Stomach (tissue), 9 donors: ENCODE measurements around the gene ATXN10. TPM values are rescaled to one million over a fixed set of nuclear protein-coding genes. Genes with fewer than 3 reads are reported as not detected.
"Not testable (repeated sequence)": the region's sequence is repeated elsewhere in the genome, so short reads cannot be mapped to it uniquely, and the experiment has no call there.

Source experiments
- DNase-seq, 2 donors: peaks; one replicate each; pipeline versions ENCODE4 v3.0.0 to v3.0.0-alpha.2; 2013 to 2019
- H3K27ac ChIP-seq, 5 donors: fragments of 200-600 bp in 4 of 5; sonication (generic) in 4 of 5; one replicate each; pipeline ENCODE4 v1.5.1; 2013 to 2019; ENCODE audit warnings: mild to moderate bottlenecking in 1 of 5, moderate library complexity in 1 of 5
- H3K27me3 ChIP-seq, 3 donors: fragments of 200-600 bp; sonication (generic); one replicate each; pipeline ENCODE4 v1.5.1; 2017 to 2019; ENCODE audit warnings: mixed run types in 1 of 3
- H3K36me3 ChIP-seq, 4 donors: fragments of 200-600 bp; sonication (generic); 1 replicate in 3 of 4; 2 replicates in 1 of 4; pipeline ENCODE4 v1.5.1; 2016 to 2019
- H3K4me1 ChIP-seq, 4 donors: fragments of 200-600 bp; sonication (generic); one replicate each; pipeline ENCODE4 v1.5.1; 2016 to 2019
- H3K4me3 ChIP-seq, 4 donors: fragments of 200-600 bp; sonication (generic) in 3 of 4; one replicate each; pipeline ENCODE4 v1.5.1; 2016 to 2019; ENCODE audit warnings: mild to moderate bottlenecking in 1 of 4
- H3K9me3 ChIP-seq, 4 donors: fragments of 200-600 bp; sonication (generic); one replicate each; pipeline ENCODE4 v1.5.1; 2016 to 2019
- EP300 ChIP-seq: sonication (generic); formaldehyde crosslinking; IDR thresholded peaks from one replicate; pipeline ENCODE4 v1.6.1; 2017; ENCODE audit warnings: antibody characterized with exemption
- POLR2A ChIP-seq, 4 donors: fragments of 450-650 bp; IDR thresholded peaks; one replicate each; pipeline ENCODE4 v1.6.1; 2016; ENCODE audit warnings: antibody characterized with exemption in 4 of 4, control low read depth in 2 of 4, mild to moderate bottlenecking in 1 of 4, moderate library complexity in 1 of 4
- POLR2AphosphoS5 ChIP-seq, 3 donors: sonication (generic); formaldehyde crosslinking; IDR thresholded peaks; one replicate each; pipeline ENCODE4 v1.6.1; 2016; ENCODE audit warnings: antibody characterized with exemption in 3 of 3
- WGBS, 5 donors: extraction: QIAGEN DNeasy Blood & Tissue Kit in 3 of 5; methylation state at CpG; one replicate each; pipeline versions ENCODE4 v1.1.5 to v1.1.7; 2013 to 2018; 5-methylcytosine and 5-hydroxymethylcytosine counted together
- intact Hi-C: fragments of 100-400 bp; cut with DNase I; formaldehyde crosslinking; loops from one replicate; pipeline ENCODE4 v1.15.1; 2023; ENCODE audit warnings: low total_unique reads
- polyA plus RNA-seq, 3 donors: library from polyadenylated mRNA; stranded (reverse); fragments of 200-250 nt; gene quantifications; one replicate each; pipeline ENCODE4 v1.2.3, GENCODE V29; 2013
- total RNA-seq, 5 donors: library from RNA; depleted of rRNA; stranded (reverse); fragments of >200 nt; gene quantifications; one replicate each; pipeline versions ENCODE4 v1.1.0 to v1.2.3, GENCODE V29; 2014 to 2016
- TF ChIP-seq, protein P1 (sequence below), 7 experiments: fragments of 450-650 bp in 4 of 7; fragments of 200-600 bp in 3 of 7; sonication (generic) in 3 of 7; IDR thresholded peaks; one replicate each; pipeline ENCODE4 v1.5.1; 2016 to 2019; ENCODE audit warnings: antibody characterized with exemption in 7 of 7, control low read depth in 2 of 7, mild to moderate bottlenecking in 1 of 7
- donor health status: healthy with polysubstance abuse.
- donor health status: Bipolar disorder and iron deficiency.
- donor health status: healthy.

Gene ATXN10
- total and polyA plus RNA-seq, 8 donors, result 36.5 to 171 (median 89.4) TPM

DNA sequence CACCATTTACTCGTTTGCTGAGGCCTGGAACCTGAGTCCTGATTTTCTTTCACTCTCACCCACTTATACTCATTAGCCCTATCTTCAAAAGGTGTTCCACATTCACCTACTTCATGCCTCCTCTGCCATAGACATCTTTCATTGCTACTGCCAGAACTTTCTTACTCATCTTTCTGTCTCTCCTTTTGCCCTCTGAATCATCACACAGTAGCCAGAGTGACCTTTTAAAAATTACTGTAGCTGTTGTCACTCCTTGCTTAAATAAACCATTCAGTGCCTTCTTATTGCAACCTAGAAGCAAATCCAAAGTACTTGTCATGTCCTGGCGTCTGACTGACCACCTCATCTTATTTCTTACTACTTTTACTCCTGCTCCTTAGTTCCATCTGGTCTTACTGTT, 38.2 kb downstream of the ATXN10 start:
- H3K4me1 ChIP-seq, result peaks cover 0 to 19% (median 10%) of the 10 kb centered on the region in 4 donors
- H3K9me3 ChIP-seq, result no peaks in the 10 kb centered on the region
- H3K36me3 ChIP-seq, result peaks cover 0 to 66% (median 44%) of the 10 kb centered on the region in 4 donors
- no peaks in the 10 kb centered on the region for H3K27me3 ChIP-seq
- WGBS, 5 donors, result 83 to 94% (median 87%) methylated on average over 2 of the region's 2 CpGs
- TF ChIP-seq, protein P1, sequence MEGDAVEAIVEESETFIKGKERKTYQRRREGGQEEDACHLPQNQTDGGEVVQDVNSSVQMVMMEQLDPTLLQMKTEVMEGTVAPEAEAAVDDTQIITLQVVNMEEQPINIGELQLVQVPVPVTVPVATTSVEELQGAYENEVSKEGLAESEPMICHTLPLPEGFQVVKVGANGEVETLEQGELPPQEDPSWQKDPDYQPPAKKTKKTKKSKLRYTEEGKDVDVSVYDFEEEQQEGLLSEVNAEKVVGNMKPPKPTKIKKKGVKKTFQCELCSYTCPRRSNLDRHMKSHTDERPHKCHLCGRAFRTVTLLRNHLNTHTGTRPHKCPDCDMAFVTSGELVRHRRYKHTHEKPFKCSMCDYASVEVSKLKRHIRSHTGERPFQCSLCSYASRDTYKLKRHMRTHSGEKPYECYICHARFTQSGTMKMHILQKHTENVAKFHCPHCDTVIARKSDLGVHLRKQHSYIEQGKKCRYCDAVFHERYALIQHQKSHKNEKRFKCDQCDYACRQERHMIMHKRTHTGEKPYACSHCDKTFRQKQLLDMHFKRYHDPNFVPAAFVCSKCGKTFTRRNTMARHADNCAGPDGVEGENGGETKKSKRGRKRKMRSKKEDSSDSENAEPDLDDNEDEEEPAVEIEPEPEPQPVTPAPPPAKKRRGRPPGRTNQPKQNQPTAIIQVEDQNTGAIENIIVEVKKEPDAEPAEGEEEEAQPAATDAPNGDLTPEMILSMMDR (IDR thresholded peaks at IDR 0.05), result no peak
- TF ChIP-seq POLR2A (IDR thresholded peaks at IDR 0.05), result no peak
- no peak for TF ChIP-seq POLR2AphosphoS5 (IDR thresholded peaks at IDR 0.05)
- TF ChIP-seq EP300, result no peak
- intact Hi-C loops, result no loop called here
- DNase-seq, result no peak
- no peak overlapping the region for H3K4me3 ChIP-seq
- H3K27ac ChIP-seq, result no peak overlapping the region

GRCh38 chr22:45710469-45710868, 38.8 kb downstream of the ATXN10 start:
- peaks cover 0 to 19% (median 10%) of the 10 kb centered on the region in 4 donors for H3K4me1 ChIP-seq
- TF ChIP-seq POLR2AphosphoS5 (IDR thresholded peaks at IDR 0.05) (no peak), EP300 (no peak), POLR2A (IDR thresholded peaks at IDR 0.05) (no peak)
- TF ChIP-seq, protein P1 (IDR thresholded peaks at IDR 0.05), result no peak
- H3K27ac ChIP-seq, result no peak overlapping the region
- intact Hi-C loops, result no loop called here
- 75 to 93% (median 92%) methylated on average over 3 of the region's 3 CpGs for WGBS, 5 donors
- no peaks in the 10 kb centered on the region for H3K9me3 ChIP-seq
- no peak overlapping the region for H3K4me3 ChIP-seq
- H3K27me3 ChIP-seq, result no peaks in the 10 kb centered on the region
- H3K36me3 ChIP-seq, result peaks cover 0 to 64% (median 41%) of the 10 kb centered on the region in 4 donors
- no peak for DNase-seq

DNA sequence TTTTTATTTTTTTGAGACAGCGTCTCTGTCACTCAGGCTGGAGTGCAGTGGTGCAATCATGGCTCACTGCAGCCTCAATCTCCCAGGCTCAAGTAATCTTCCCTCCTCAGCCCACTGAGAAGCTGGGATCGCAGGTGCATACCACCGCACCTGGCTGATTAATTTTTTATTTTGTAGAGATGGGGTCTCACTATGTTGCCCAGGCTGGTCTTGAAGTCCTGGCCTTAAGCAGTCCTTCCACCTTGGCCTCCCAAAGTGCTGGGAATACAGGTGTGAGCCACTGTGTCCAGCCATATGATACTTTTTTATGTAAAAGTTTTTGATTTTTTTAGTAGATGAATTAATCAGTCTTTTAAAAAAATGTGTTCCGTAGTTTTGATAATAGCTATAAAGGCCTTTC, 42.8 kb downstream of the ATXN10 start:
- H3K27ac ChIP-seq, H3K4me1 ChIP-seq, H3K4me3 ChIP-seq, intact Hi-C loops, H3K9me3 ChIP-seq, DNase-seq, H3K27me3 ChIP-seq: not testable (repeated sequence)
- WGBS, 5 donors, result 92 to 99% (median 98%) methylated on average over 4 of the region's 4 CpGs
- peaks cover 0 to 47% (median 39%) of the 10 kb centered on the region in 4 donors for H3K36me3 ChIP-seq

- H3K4me1 ChIP-seq, result no peaks in the 10 kb centered on the region
- no peak overlapping the region for H3K27ac ChIP-seq
- no peak for DNase-seq
- peaks cover 0 to 59% (median 47%) of the 10 kb centered on the region in 4 donors for H3K36me3 ChIP-seq
- intact Hi-C loops, result no loop called here
- TF ChIP-seq EP300 (no peak), POLR2A (IDR thresholded peaks at IDR 0.05) (no peak), POLR2AphosphoS5 (IDR thresholded peaks at IDR 0.05) (no peak)
- TF ChIP-seq, protein P1 (IDR thresholded peaks at IDR 0.05), result no peak
- no peak overlapping the region for H3K4me3 ChIP-seq
- 82 to 100% (median 96%) methylated on average over 1 of the region's 1 CpG for WGBS, 5 donors
- no peaks in the 10 kb centered on the region for H3K9me3 ChIP-seq
- H3K27me3 ChIP-seq, result no peaks in the 10 kb centered on the region
These were observed 46.2 kb downstream of the ATXN10 start for GRCh38 chr22:45717789-45718188.

GRCh38 chr22:45718391-45718790, 46.8 kb downstream of the ATXN10 start:
- DNase-seq, result no peak
- TF ChIP-seq, protein P1 (IDR thresholded peaks at IDR 0.05), result no peak
- TF ChIP-seq POLR2AphosphoS5 (IDR thresholded peaks at IDR 0.05) (no peak), EP300 (no peak), POLR2A (IDR thresholded peaks at IDR 0.05) (no peak)
- Histone ChIP-seq H3K4me3 (no peak overlapping the region), H3K27ac (no peak overlapping the region), H3K36me3 (peaks cover 0 to 59% (median 49%) of the 10 kb centered on the region in 4 donors), H3K9me3 (no peaks in the 10 kb centered on the region), H3K4me1 (no peaks in the 10 kb centered on the region), H3K27me3 (no peaks in the 10 kb centered on the region)
- 85 to 96% (median 89%) methylated on average over 4 of the region's 4 CpGs for WGBS, 5 donors
- intact Hi-C loops, result no loop called here
